Fibroblast of villous mesenchyme (primary cell): ENCODE measurements around the gene STRN3. TPM values are rescaled to one million over a fixed set of nuclear protein-coding genes. Genes with fewer than 3 reads are reported as not detected.

Experiments used
- DNase-seq: peaks from one replicate; pipeline ENCODE4 v3.0.0-alpha.2; 2010; ENCODE audit warnings: low read depth
- H3K4me3 ChIP-seq: 2 replicates; pipeline ENCODE4 v1.5.1; 2011; ENCODE audit warnings: low read depth, mild to moderate bottlenecking, low read length
- total RNA-seq: library from RNA; depleted of rRNA; stranded (reverse); fragments of >200 nt; gene quantifications from 2 replicates; pipeline ENCODE4 v1.2.3, GENCODE V29; 2012
- TF ChIP-seq, protein P1 (sequence below): IDR thresholded peaks from 2 replicates; pipeline ENCODE4 v1.5.1; 2012; ENCODE audit warnings: low read depth, mild to moderate bottlenecking, low read length; ENCODE audit not compliant: insufficient read depth

The STRN3 gene
- total RNA-seq, 1 donor: 83.3 TPM

DNA sequence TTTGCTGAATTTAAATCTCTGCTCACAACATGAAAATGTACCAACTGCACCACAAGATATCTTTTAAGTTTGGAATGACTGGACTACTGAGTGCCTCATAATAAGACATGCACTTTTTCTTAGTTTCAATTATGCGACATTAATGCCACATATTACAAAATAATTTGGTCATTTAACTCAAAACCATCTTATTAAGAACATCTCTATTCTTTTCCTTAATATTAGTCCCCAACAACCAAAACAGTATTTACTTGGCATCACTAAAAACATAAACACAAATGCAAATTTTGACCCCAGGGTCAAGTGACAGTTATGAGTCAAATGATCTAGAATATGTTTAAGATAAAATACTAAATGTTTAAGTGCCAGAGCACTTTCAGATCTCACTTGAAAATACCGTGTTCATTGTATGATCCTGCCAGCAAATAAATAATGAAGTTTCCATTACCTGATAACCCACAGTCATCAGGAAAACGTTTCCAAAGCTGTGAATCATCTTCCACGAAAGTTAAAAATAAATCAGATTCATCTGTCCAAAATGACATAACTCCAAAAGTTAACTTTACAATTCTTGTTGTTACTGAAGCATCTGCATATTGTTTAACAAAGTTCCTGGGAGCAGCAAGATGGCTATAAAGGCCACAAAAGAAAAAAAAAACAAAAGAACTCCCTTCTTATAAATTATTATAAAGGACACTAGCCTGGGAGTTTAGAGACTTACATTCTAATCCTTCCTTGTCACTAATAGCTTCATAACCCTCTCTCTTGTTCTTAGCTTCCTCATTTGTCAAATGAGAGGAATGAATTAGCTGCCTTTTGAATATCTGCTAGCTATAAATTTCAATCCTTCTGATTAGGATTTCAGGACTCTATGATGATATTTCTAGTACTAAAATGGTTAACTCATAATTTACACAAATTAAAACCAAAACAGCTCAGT lies 31.2 kb downstream of the STRN3 start:
- no peak overlapping the region for H3K4me3 ChIP-seq
- DNase-seq: peak; percentile 22
- TF ChIP-seq, protein P1, sequence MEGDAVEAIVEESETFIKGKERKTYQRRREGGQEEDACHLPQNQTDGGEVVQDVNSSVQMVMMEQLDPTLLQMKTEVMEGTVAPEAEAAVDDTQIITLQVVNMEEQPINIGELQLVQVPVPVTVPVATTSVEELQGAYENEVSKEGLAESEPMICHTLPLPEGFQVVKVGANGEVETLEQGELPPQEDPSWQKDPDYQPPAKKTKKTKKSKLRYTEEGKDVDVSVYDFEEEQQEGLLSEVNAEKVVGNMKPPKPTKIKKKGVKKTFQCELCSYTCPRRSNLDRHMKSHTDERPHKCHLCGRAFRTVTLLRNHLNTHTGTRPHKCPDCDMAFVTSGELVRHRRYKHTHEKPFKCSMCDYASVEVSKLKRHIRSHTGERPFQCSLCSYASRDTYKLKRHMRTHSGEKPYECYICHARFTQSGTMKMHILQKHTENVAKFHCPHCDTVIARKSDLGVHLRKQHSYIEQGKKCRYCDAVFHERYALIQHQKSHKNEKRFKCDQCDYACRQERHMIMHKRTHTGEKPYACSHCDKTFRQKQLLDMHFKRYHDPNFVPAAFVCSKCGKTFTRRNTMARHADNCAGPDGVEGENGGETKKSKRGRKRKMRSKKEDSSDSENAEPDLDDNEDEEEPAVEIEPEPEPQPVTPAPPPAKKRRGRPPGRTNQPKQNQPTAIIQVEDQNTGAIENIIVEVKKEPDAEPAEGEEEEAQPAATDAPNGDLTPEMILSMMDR: no peak

DNA sequence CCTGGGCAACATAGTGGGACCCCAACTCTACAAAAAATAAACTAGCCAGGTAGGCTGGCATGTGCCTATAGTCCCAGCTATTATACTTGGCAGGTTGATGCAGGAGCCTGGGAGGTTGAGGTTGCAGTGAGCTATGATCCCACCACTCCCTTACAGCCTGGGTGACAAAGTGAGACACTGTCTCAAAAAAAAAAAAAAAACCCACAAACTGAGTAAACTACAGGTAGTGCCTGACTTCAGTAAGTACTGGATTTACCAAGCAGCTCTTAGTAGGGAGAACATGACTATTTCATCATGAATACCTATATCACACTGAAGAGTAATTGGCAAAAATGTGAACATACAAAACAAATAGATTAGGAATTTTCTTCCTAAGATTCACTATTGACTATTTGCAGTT lies 33.1 kb downstream of the STRN3 start:
- no peak for DNase-seq
- H3K4me3 ChIP-seq: no peak overlapping the region
- TF ChIP-seq, protein P1: no peak

DNA sequence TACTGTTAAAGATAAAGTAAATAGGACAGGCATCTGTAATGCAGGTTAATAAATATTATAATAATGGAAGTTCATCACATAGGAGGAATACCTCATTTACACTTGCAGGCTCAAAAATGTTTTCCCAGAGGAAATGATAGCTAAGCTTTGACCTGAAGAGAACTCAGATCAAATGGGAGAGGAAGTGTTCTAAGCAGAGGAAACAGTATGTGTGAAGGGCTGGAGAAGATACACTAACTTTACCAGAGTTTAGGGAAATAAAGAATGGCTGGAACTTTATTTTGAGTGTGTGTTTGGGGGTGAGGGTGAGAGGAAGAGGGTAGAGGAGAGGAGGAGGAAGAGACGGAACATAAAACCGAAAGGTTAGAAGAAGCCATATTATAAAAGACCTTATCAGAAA lies 34.8 kb downstream of the STRN3 start:
- TF ChIP-seq, protein P1: no peak

DNA sequence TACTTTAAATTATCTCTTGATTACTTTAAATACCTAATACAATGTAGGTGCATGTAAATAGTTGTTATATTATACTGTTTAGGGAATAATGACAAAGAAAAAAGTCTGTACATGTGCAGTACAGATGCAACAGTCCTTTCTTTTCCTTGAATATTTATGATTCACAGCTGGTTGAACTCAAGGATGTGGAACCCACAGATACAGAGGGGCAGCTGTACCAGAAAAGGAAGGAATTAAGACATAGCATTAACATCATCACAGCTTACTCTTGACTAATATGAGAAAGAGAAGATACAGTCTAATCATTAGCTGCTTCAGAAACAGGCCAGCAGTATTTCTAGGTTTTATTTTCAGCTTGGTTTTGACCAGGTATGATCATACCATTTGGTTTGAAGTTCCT lies 35.4 kb downstream of the STRN3 start:
- TF ChIP-seq, protein P1: no peak
- no peak overlapping the region for H3K4me3 ChIP-seq
- peak; percentile 75 for DNase-seq

More for the DNA sequence above, 34.8 kb downstream of the STRN3 start:
- DNase-seq: no peak
- H3K4me3 ChIP-seq: no peak overlapping the region

DNA sequence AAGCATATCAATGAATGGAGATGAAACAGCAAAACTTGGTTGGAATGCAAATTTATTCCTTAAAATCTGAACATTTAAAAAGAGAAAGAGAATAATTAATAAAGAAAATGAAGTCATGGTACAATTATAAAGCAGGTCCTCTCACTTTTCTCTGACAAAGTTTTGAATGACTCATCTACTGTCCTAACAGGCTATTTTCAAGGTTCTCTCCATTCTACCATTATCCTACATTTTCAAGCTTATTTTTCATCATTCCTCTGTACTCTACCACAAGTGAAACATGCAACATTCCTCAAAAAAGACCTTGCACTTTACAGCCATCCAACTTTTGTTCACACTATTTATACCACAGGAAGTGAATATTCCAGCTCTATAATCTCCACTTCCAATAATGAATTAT lies 37.7 kb downstream of the STRN3 start:
- peak; percentile 16 for DNase-seq
- no peak overlapping the region for H3K4me3 ChIP-seq
- TF ChIP-seq, protein P1: no peak

DNA sequence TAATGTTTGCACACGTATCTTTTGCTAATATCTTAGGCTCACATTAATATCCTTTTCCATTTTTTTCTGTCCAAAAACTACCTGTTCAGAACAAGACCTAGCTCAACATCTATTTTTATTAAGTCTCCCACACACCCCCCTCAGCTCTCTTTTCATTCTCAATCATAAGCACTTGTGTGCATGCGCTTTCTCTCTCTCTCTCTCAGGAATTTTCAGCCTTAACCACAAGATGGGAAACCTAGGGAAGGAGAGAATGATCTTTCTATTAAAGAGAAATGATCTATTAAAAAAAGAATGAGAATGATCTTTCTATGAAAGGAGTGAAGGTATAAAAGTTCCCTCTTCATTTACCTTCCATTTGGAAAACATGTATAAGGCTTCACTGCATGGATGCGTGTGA lies 40.4 kb downstream of the STRN3 start:
- DNase-seq: no peak
- TF ChIP-seq, protein P1: no peak
- no peak overlapping the region for H3K4me3 ChIP-seq

DNA sequence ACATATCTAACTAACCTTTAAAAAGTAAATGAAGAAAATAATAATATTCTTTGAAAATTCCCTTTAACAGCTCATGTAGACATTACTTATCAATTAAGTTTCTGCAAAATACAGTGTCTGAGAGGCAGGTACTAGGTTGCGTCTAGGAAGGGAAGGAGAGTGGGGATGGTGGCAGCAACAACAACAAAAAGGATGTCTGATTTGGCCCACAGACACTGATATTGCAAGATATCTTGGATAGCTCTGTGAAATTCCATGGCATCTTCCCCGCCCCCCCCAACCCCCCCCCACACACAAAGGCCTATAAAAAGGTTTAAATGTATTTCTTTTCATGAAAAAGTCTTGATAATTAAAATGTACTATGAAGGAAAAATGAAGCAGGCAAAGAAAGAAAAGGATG lies 42.3 kb downstream of the STRN3 start:
- TF ChIP-seq, protein P1: no peak
- DNase-seq: no peak

More for the DNA sequence above, 42.3 kb downstream of the STRN3 start:
- no peak overlapping the region for H3K4me3 ChIP-seq
